Putamen (tissue), 1 donor: ENCODE measurements around the gene ROBO3.

Source experiments
- DNase-seq: peaks from one replicate; pipeline ENCODE4 v3.0.0-alpha.2; 2016; ENCODE audit warnings: low spot score

Gene ROBO3

GRCh38 chr11:124892750-124893454 lies 27.7 kb downstream of the ROBO3 start:
- no peak for DNase-seq

GRCh38 chr11:124893781-124894401 lies 28.7 kb downstream of the ROBO3 start:
- DNase-seq = no peak

GRCh38 chr11:124894606-124895430 lies 29.6 kb downstream of the ROBO3 start:
- DNase-seq = no peak

- no peak for DNase-seq
Observed at GRCh38 chr11:124895471-124895971, 30.3 kb downstream of the ROBO3 start.

GRCh38 chr11:124896071-124896750 lies 31.0 kb downstream of the ROBO3 start:
- no peak for DNase-seq

- no peak for DNase-seq
Observed at GRCh38 chr11:124896821-124897391, 31.7 kb downstream of the ROBO3 start.

- DNase-seq = no peak
Observed at GRCh38 chr11:124897674-124898262, 32.5 kb downstream of the ROBO3 start, which contains the start of gene ROBO4. Gene ROBO4, minus strand, starts transcription at chr11:124897865. Its CDS starts 70 bp downstream, at chr11:124897795.

- no peak for DNase-seq
Observed at GRCh38 chr11:124898263-124898680, 33.0 kb downstream of the ROBO3 start.

- peak; percentile 75 for DNase-seq
Observed at GRCh38 chr11:124898711-124899110, 33.5 kb downstream of the ROBO3 start.

GRCh38 chr11:124899383-124900145 lies 34.3 kb downstream of the ROBO3 start:
- DNase-seq = no peak

GRCh38 chr11:124900464-124900863 lies 35.2 kb downstream of the ROBO3 start:
- DNase-seq = no peak

GRCh38 chr11:124902616-124903015 lies 37.4 kb downstream of the ROBO3 start:
- DNase-seq = no peak

- DNase-seq = no peak
Observed at GRCh38 chr11:124915541-124916369, 50.5 kb downstream of the ROBO3 start.

GRCh38 chr11:124916370-124916710 lies 51.1 kb downstream of the ROBO3 start:
- DNase-seq = no peak

- peak; percentile 89 for DNase-seq
Observed at GRCh38 chr11:124917115-124917637, 51.9 kb downstream of the ROBO3 start.

GRCh38 chr11:124918950-124919349 lies 53.7 kb downstream of the ROBO3 start, which contains the start of gene HEPN1:
Gene HEPN1, plus strand, starts transcription at chr11:124919250.
- DNase-seq = no peak

GRCh38 chr11:124919898-124920297 lies 54.7 kb downstream of the ROBO3 start:
- DNase-seq = no peak

GRCh38 chr11:124920356-124920755 lies 55.1 kb downstream of the ROBO3 start:
- DNase-seq = no peak
